Hepatocyte (in vitro differentiated cells): Measurements from ENCODE around the gene GFOD1. TPM values are rescaled to one million over a fixed set of nuclear protein-coding genes. Genes with fewer than 3 reads are reported as not detected.

ENCODE experiments used
- DNase-seq: peaks from one replicate; pipeline ENCODE4 v3.0.0-alpha.2; 2016; ENCODE audit warnings: low spot score
- H2AFZ ChIP-seq: fragments of 200-600 bp; sonication (generic); 2 replicates; pipeline ENCODE4 v1.6.0; 2016; ENCODE audit warnings: antibody characterized with exemption, mild to moderate bottlenecking
- H3K27ac ChIP-seq: fragments of 200-600 bp; sonication (generic); 2 replicates; pipeline ENCODE4 v1.5.1; 2016; ENCODE audit warnings: mild to moderate bottlenecking
- H3K27me3 ChIP-seq: fragments of 200-600 bp; sonication (generic); 2 replicates; pipeline ENCODE4 v1.6.1; 2016
- H3K36me3 ChIP-seq: fragments of 200-600 bp; sonication (generic); replicated peaks from 2 replicates; pipeline ENCODE4 v1.5.1; 2016; ENCODE audit warnings: low read depth; ENCODE audit not compliant: insufficient read depth
- H3K4me1 ChIP-seq: fragments of 200-600 bp; sonication (generic); 2 replicates; pipeline ENCODE4 v1.5.1; 2016; ENCODE audit warnings: mild to moderate bottlenecking, moderate library complexity; ENCODE audit not compliant: insufficient read depth
- H3K4me2 ChIP-seq: fragments of 200-600 bp; sonication (generic); 2 replicates; pipeline ENCODE4 v1.6.0; 2016
- H3K4me3 ChIP-seq: fragments of 200-600 bp; sonication (generic); 2 replicates; pipeline ENCODE4 v1.5.1; 2016; ENCODE audit warnings: mild to moderate bottlenecking
- H3K79me2 ChIP-seq: fragments of 200-600 bp; sonication (generic); 2 replicates; pipeline ENCODE4 v1.6.0; 2017; ENCODE audit warnings: mild to moderate bottlenecking
- H3K9me2 ChIP-seq: fragments of 200-600 bp; sonication (generic); replicated peaks from 2 replicates; pipeline ENCODE4 v1.6.0; 2017; ENCODE audit warnings: mild to moderate bottlenecking; ENCODE audit not compliant: insufficient read depth
- H3K9me3 ChIP-seq: fragments of 200-600 bp; sonication (generic); 2 replicates; pipeline ENCODE4 v1.5.1; 2016; ENCODE audit warnings: low read depth, mild to moderate bottlenecking
- H4K20me1 ChIP-seq: fragments of 200-600 bp; sonication (generic); 2 replicates; pipeline ENCODE4 v1.6.0; 2016; ENCODE audit warnings: mild to moderate bottlenecking; ENCODE audit not compliant: insufficient read depth, poor library complexity, severe bottlenecking
- CTCF ChIP-seq: fragments of 200-600 bp; sonication (generic); IDR thresholded peaks from 2 replicates; pipeline ENCODE4 v1.5.1; 2016; ENCODE audit warnings: antibody characterized with exemption, mild to moderate bottlenecking; ENCODE audit not compliant: poor library complexity
- EZH2 ChIP-seq: fragments of 200-600 bp; sonication (generic); IDR thresholded peaks from 2 replicates; pipeline ENCODE4 v1.6.1; 2016; ENCODE audit warnings: antibody characterized with exemption, mild to moderate bottlenecking, borderline replicate concordance
- EZH2phosphoT487 ChIP-seq: fragments of 200-600 bp; sonication (generic); IDR thresholded peaks from one replicate; pipeline ENCODE4 v1.6.1; 2018; ENCODE audit warnings: antibody characterized with exemption, mild to moderate bottlenecking, low read depth, moderate library complexity; ENCODE audit not compliant: unreplicated experiment, severe bottlenecking
- WGBS: methylation state at CpG from one replicate; pipeline ENCODE4 v1.1.6; 2016; ENCODE audit warnings: low lambda C conversion rate; ENCODE audit errors: missing lambda C conversion rate; 5-methylcytosine and 5-hydroxymethylcytosine counted together
- polyA plus RNA-seq: library from polyadenylated mRNA; unstranded; fragments of >200 nt; fragmentation: Nextera tagmentation; extraction: Ambion mirVana; gene quantifications from 2 replicates; pipeline ENCODE4 v1.2.1, GENCODE V29; 2016
- total RNA-seq: library from RNA; depleted of rRNA; stranded (reverse); fragments of >200 nt; gene quantifications from 2 replicates; pipeline ENCODE4 v1.2.3, GENCODE V29; 2014

The GFOD1 gene
- total and polyA plus RNA-seq, 2 experiments from 2014 or later, result 2.8 to 3.5 TPM

- Histone ChIP-seq H3K4me1 (no peaks in the 10 kb centered on the region), H3K27ac (no peak overlapping the region), H3K9me2 (no peaks in the 10 kb centered on the region), H3K36me3 (no peaks in the 10 kb centered on the region), H2AFZ (no peak overlapping the region), H3K4me2 (no peak overlapping the region), H3K4me3 (no peak overlapping the region), H3K27me3 (no peaks in the 10 kb centered on the region), H3K9me3 (no peaks in the 10 kb centered on the region), H3K79me2 (no peaks in the 10 kb centered on the region), H4K20me1 (no peaks in the 10 kb centered on the region)
- 77% methylated on average over 10 of the region's 10 CpGs for WGBS
- no peak for DNase-seq
- TF ChIP-seq EZH2 (no peak), CTCF (no peak), EZH2phosphoT487 (no peak)
Observed at GRCh38 chr6:13470238-13471140, 16.9 kb downstream of the GFOD1 start.

- no peaks in the 10 kb centered on the region for H4K20me1 ChIP-seq
- no peaks in the 10 kb centered on the region for H3K9me3 ChIP-seq
- no peaks in the 10 kb centered on the region for H3K36me3 ChIP-seq
- H3K27me3 ChIP-seq, result no peaks in the 10 kb centered on the region
- TF ChIP-seq CTCF (no peak), EZH2 (no peak), EZH2phosphoT487 (no peak)
- no peaks in the 10 kb centered on the region for H3K4me1 ChIP-seq
- no peak overlapping the region for H3K27ac ChIP-seq
- H3K9me2 ChIP-seq, result no peaks in the 10 kb centered on the region
- H3K4me3 ChIP-seq, result no peak overlapping the region
- no peak for DNase-seq
- no peak overlapping the region for H2AFZ ChIP-seq
- 95% methylated on average over 2 of the region's 2 CpGs for WGBS
- no peaks in the 10 kb centered on the region for H3K79me2 ChIP-seq
- no peak overlapping the region for H3K4me2 ChIP-seq
Observed at GRCh38 chr6:13469693-13470092, 17.7 kb downstream of the GFOD1 start.

GRCh38 chr6:13468839-13469238 is 18.6 kb downstream of the GFOD1 start:
- Histone ChIP-seq H3K4me1 (no peaks in the 10 kb centered on the region), H3K27ac (no peak overlapping the region), H3K79me2 (no peaks in the 10 kb centered on the region), H4K20me1 (no peaks in the 10 kb centered on the region), H3K27me3 (no peaks in the 10 kb centered on the region), H3K4me2 (no peak overlapping the region), H3K9me3 (no peaks in the 10 kb centered on the region), H3K4me3 (no peak overlapping the region), H3K36me3 (no peaks in the 10 kb centered on the region), H3K9me2 (no peaks in the 10 kb centered on the region), H2AFZ (no peak overlapping the region)
- TF ChIP-seq EZH2phosphoT487 (no peak), EZH2 (no peak), CTCF (no peak)
- DNase-seq, result no peak
- WGBS, result 90% methylated on average over 1 of the region's 1 CpG
